Left kidney (tissue), 2 donors: ENCODE results near the gene TBC1D1. TPM values are rescaled to one million over a fixed set of nuclear protein-coding genes. Genes with fewer than 3 reads are reported as not detected.

ENCODE experiments used
- DNase-seq: peaks from one replicate; pipeline ENCODE4 v3.0.0-alpha.2; 2013
- polyA plus RNA-seq: library from polyadenylated mRNA; unstranded; fragments of 120-200 nt; gene quantifications from one replicate; pipeline ENCODE4 v1.2.1, GENCODE V29; 2013; ENCODE audit not compliant: insufficient read length

TBC1D1 gene
- polyA plus RNA-seq, 1 donor = 197 TPM

DNA sequence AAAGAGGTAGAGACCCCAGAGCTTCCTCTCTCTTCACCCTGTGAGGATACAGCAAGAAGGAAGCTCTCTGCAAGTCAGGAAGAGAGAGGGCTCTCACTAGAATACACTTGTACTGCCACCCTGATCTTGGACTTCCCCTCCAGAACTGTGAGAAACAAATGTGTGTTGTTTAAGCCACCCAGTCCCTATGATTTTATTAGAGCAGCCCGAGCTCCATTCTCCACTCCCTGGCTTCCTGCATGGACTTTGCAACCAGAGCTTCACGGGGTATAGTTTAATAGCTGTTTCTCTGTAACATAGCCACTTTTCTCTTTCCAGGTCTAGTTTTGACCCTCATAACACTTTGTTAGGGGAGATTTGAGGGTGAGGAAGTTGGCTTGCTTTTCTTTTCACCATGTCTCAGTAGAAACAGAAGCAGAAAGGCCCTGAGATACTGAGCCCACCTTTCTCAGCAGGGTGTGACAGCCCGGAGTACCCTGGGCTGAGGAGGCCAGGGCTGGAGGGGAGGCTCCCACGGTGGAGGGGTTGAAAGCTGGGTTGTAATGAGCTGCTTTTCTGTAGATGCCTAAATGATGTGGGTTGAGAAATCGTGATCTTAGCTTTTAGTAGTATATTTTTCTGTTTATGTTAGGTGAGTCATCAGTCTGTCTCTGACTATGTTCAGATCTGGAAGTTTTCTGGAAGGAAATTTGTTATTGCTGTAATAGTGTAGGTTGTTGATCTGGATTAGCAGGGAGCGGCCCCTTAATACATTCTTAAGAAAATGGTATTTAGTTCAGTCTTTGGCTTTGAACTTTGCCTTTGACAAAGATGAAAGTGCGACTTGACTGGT is 187.9 kb downstream of the TBC1D1 start:
- no peak for DNase-seq

DNA sequence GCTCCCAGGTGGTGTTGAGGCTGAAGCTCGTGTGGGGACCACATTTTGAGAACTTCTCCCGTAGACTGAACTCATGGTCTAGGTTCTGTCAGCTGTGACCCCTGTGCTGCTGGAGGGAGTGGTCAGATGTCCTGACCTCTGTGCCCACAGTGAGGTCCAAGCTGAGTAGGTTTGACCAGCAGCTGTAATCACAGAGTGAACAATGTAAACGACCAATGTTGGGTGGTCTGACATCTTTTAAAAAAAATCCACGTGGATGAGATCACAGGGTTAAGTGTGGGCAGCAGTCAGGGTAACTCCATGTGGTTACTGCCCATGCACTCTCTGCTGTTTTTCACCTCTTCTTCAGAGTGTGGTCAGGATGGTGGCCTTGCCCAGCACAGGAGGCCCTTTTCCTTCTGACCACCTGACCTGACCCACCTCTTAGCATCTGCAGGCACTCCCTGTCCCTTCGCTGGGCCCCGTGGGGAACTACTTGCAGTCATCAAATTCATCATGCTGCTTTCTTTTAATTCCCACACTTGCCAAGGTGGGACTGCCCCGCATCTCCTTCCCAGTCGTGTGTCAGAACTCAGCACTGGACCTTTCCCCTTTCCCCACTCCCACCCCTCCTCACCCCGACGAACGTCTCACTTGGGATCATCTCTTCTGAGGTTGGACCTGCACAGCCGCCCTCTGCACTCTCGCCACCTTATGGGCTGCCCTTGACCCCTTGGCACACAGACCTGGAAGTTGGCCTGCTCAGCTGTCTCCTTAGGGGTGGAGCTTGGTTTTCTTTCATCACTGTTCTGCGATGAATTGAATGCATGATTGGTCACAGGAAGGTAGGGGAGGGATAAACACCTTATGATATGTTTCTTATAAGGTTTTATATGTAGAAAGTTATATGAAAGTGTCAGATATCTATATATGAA is 189.4 kb downstream of the TBC1D1 start:
- no peak for DNase-seq

DNA sequence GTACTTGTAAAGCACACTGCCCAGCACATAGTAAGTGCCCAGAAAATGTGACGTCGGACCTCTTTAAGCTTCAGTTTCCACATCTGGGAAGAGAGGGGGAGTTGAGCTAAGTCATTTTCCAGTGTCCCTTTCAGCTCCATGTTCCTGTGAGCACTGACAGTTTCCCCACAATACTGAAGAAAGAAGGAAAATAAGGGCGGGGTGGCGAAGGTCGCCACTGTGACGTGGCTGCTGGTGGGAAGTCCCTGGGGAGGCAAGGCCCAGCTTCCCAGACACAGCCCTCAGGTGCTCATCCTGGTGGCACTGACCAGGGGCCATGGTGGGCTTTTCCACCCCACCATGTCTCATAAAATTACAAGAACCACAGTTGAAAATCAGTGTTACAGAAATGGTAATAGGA is 191.1 kb downstream of the TBC1D1 start:
- DNase-seq = no peak

DNA sequence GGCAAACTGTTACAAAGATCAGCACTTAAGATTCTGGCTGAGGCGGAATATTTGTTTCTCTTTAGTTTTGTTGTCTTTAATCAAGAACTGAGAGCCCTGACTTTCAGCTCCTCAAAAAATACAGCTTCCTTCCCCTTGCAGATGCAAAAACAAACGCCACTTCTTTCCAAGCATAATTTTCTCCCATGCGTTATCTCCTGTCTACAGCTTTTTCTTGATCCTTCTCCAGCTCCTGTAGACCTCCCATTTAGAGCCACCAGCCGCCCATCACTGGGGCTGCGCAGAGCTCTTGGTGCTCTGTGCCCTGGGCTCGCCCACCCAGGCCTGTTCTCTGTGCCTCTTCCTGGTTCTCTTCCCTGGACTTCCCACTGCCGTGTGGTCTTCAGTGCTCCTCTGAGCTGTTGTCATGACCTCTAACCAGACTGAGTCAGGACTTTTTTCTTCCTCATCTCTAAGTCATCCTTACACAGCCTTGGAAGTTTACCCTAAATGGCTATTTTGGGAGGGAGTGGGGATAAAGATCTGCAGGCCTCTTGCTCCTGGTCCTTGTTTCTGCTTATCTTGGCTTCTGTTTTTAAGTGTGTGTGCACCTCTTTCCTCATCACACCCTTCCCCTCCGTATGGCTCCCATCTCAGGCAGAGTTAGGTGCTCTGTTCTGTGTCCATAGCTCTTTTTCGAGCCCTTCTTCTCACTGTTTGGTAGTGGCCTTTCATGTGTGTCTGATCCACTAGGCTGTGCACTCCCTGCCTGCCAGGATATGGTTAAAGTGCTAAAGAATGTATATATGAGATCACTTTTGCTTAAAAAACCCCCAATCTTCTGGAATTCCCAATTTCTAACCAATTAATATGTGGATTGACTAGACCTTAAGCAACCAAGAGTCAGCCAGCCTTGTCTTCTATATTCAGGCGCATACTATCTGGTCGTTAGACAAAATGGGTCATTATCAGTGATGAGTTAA is 191.8 kb downstream of the TBC1D1 start:
- DNase-seq = no peak

DNA sequence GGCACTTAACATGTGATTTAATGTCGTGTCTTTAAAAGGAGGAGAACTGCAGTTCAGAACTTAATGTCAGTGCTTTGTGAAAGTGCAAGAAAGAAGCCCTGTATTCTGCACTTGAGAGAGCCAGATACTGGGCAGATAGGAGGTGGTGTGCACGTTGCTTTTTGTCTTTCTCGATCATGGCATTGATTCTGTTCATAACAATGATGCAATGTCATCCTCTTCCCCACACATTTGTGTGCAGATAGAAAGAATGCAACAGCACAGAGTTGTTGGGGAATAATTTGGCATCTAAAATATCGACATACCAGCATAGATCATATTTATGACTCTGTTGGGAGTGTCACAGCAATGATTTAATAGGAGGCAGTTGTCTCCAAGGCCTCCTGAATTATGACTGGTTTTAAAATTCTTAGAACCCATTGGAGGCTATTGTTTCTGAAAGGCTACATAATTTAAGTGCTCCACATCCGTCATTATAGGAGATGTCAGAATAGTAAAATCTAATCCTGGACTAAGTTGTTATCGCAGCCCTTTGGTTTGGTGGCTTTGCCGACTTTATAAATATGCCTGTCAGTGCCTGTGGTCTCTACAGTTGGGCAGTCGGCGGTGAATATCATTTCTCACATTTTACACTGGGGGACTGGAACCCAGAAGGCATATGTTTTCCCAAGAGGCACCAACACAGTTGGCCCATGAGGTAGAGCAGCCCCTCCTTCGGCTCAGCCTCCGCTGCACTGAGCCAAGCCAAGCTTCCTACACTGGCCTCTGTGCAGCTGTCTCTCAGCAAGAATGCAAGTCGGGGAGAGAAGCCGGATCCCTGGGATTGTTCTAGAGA is 194.2 kb downstream of the TBC1D1 start:
- DNase-seq = no peak

DNA sequence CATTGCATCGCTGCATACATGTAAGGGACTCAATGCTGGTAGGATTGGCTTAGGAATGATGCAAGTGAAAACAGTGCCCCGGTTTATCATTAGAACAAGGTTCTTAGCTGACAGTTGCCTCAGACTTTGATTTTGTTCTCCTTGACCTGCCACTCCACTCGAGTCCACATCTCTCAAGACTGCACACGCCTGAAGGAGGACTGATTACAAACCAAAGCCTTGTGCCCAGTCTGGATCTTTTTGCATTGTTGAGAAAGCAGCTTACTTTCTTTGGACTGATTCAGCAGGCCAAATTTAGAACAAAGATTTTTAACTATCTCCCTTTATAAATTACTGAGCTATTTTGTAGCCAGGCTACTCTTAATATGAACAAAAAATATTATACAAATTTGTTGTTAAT is 194.9 kb downstream of the TBC1D1 start:
- DNase-seq = no peak

DNA sequence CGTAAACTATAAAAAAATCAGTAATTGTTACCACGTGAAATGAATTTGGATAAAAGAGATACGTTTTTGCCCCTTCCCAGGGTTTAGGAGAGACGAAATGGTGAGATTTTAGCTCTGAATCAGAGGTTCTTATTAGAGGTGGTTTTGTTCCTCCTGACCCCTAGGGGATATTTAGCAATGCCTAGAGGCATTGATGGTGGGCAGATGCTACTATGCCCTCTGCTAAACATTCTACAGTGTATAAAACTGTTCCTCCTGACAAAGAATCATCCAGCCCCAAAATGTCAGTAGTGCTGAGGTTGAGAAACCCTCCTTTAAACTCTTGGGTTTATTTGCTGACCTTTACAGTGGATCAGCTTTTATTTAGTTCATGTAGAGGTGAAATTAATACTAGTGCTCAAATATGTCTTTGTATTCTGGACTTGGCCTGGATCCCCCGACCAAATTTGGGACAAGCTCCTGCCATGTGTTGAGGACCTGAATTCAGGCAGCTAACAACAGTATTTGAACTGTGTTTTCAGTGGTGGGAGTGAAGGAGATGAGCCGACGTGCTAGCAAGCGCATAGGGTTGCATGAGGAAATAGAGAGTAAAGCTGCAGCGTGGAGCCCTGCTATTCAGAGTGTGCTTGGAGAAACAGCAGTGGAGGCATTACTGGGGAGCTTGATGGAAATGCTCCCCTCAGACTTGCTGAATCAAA is 195.4 kb downstream of the TBC1D1 start:
- no peak for DNase-seq

DNA sequence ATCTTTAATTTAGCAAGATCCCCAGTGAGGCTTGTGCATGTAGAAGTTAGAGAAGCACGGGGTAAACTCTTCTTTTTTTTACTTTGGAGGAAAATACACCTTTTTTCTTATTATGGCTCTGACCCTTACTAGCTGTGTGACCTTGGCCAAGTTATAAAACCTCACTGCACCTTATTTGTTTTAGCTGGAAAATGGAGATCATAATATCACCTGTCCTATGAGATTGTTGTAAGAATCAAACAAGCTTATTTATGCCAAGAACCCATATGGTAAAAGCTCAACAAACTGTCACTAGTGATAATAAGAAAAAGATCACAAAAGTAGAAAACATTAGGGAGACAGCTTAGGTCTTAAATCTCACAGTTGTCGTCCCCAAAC is 196.0 kb downstream of the TBC1D1 start:
- no peak for DNase-seq

DNA sequence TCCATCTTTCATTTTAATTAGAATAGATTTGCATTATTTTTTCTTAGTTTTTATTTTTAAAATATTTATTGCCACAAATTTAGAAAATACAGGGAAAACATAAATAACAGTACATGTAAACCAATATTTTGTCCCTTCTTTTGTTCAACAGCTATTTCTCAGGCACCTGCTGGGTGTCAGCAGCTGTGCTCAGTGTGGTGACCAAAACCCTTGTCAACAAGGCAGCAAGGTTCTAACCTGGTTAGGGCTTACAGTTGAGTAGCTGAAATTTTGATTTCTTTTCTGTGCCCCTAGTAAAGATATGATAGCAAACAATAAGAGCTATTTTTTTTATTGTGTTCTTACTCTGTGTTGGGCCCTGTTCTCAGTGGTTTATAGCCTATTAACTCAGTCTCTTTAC is 197.4 kb downstream of the TBC1D1 start:
- no peak for DNase-seq

DNA sequence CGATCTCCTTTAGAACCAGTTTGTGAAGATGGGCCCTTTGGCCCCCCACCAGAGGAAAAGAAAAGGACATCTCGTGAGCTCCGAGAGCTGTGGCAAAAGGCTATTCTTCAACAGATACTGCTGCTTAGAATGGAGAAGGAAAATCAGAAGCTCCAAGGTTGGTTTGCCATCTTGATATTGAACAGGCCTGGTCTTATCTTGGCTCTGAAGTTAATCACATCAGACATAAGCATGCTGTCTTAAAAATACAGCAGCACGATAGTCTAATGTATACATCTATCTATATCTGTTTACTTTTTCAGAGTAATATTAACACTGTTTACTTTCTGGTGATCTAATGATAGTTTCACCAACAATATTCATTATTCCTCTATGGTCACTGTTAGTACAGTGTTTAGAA is 199.1 kb downstream of the TBC1D1 start:
- no peak for DNase-seq

DNA sequence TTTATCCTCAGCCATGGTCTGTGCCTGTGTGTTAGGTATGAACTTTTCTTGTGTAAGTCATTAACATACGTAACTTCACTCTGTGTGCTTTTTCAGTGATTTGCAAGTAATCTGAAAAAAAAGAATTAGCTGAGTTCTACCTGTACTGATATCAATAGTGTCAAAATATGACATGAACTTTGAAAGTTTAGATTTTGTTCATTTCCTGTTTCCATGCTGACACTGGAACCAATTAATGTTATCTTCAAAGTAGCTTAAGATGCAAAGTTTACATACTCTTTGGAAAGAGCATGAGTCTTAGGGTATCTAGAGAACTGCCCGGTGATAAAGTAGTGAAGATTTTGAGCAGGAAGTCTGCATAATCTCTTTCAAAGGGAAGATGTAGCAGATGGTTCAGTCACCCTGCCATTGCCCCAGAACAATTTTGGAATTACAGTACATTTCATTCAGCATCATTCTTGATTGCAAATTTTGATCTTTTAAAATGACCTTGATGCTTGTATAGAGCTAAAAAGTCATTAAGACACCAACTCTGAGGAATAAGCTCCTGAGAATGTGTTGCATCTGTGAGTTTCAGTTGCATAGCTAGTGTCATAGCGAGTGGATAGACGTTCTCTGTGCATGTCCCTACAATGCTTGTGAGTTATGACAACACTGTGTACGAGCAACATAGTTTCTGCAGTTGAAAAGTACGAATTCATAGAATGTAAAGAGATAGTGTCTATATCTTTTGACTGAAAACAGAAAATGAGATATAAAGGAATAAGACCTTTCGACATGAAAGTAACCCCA is 199.8 kb downstream of the TBC1D1 start:
- DNase-seq = no peak

DNA sequence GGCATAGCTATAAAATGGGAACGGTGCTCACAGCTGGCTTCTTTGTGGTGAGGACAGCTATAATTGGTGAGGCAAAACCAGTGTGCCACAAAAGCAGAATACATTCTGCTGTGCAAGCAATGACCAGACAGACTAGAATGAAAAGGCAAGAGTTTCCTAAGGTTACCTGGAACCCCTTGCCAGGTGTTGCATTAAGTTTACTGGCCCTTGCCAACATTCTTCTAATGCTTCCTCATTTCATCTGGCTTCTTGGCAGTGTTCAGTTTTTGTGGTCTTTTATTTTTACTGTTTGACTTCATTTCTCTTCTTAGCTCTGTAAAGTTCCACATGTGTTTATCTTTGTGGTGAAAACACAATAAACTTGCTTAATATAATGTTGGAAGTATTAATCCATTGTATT is 200.8 kb downstream of the TBC1D1 start:
- DNase-seq = no peak

DNA sequence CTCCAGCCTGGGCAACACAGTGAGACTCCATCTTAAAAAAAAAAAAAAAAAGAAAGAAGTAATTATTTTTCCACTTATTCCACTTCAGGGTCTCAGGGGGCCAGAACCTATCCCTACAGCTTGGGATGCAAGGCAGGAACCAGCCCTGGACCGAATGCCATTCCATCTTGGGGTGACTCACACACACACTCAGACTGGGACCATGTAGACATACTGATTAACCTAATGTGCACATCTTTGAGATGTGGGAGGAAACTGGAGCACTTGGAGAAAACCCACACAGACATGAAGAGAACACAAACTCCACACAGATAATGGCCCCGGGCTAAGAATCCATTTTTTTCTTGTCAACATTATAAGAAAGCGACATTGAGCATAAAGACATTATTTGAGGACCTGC is 201.8 kb downstream of the TBC1D1 start:
- no peak for DNase-seq

DNA sequence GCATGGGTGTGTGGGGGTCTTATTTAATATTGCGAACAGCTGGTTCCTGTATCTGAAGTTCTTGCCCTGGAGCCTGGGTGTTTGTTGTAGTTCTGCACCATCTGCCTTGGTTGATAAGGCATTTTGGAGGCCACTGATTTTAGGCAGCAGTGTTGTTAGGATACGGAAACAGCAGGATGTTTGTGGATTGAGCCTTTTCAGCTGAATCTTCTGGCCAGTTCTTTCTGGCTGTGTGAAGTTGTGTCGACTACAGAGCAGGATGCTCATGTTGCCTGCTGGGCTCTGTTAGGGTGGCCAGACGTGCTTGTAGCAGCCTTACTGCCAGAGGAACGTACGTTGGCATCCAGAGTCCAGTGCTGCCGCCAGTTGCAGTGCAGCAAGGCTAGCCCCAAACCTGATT is 203.5 kb downstream of the TBC1D1 start:
- DNase-seq = no peak

DNA sequence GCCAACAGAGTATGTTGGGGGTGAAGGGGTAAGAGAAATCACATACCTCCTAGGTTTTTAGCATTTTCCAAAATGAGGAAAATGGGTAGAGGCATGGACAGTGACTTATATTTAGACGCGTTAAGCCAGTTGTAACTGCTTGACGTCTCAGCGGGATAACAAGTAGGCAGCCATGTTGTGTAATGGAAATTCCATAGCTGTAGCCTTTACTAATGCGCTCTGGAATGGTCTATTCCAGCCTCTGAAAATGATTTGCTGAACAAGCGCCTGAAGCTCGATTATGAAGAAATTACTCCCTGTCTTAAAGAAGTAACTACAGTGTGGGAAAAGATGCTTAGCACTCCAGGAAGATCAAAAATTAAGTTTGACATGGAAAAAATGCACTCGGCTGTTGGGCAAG is 204.8 kb downstream of the TBC1D1 start:
- no peak for DNase-seq

DNA sequence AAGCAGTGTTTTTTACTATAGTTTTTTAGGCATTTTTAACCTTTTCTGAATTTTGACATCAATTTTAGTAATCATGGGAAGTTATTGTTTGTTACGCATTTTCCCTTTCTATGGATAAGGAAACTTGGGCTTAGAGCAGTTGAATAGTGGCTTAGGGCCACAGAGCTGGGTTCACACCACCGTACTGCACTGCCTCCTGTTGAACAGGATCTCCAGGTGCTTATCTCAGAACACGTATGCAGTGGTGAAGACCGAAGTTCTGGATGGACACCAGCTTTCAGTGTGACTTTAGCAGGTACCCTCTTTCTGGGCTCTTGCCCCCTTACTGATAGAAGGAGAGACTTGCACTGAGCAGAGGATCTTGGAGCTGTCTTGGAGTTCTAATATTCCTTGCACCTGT is 206.9 kb downstream of the TBC1D1 start:
- no peak for DNase-seq

DNA sequence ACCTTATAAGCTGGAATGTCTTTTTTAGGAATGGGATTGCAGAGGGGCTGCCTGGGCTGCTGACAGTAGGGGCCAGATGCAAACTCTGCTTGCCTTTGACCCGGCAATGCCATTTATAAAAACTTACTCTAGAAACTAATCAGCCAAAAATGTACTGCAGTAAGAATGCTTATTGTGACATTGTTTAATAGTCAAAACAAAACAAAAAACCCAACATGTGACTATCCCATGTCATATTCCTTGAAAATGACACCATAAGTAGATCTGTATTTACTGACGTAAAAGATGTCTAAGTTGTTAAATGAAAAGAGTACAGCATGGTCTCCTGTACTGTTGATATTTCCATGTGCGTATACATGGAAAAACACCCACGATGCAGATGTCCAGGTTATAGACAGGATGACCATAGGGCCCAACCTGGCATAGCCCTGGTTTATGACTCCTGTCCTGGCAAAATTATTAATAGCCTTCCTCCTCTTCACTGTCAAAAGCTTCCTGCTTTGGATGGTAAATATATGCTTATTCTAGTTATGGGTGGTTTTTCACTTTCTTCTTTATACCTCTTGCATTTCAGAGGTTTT is 208.2 kb downstream of the TBC1D1 start:
- no peak for DNase-seq

DNA sequence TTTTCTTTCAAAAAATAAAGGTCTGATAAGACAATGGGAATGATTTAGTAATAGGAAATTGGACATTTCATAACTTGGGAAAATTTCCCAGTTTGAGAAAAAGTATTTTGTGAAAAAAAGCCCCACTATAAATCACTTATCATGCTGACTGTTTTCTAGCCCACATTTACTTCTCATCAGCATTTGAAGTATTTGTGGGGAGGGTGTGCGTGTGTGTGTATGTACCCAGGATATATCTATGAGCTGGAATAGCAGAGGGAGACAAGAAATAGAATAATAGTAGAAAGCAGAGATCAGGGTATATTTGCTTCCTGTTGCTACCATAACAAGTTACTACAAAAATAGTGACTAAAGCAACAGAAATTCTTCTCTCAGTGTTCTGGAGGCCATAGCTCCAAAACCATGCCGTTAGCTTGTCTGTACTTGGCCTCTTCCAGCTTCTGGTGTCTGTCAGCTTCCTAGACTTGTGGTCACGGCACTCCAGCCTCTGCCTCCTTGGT is 209.1 kb downstream of the TBC1D1 start:
- DNase-seq = no peak
